Skeletal muscle cell (primary cell): ENCODE measurements around the gene MRPL42.
A peak's percentile ranks its signal among the peaks of the same experiment; 100 is the strongest.

Source experiments
- DNase-seq: peaks from one replicate; pipeline ENCODE4 v3.0.0-alpha.2; 2010; ENCODE audit warnings: low read depth
- H3K4me3 ChIP-seq: 2 replicates; pipeline ENCODE4 v1.5.1; 2011; ENCODE audit warnings: low read depth, mild to moderate bottlenecking, control low read depth, low read length, moderate library complexity

MRPL42 gene

GRCh38 chr12:93442411-93443340 is 24.6 kb upstream of the MRPL42 start:
- DNase-seq = no peak
- H3K4me3 ChIP-seq = peak overlapping the region; percentile 85

- no peak for DNase-seq
- H3K4me3 ChIP-seq = no peak overlapping the region
Measured at GRCh38 chr12:93443576-93443975, 23.7 kb upstream of the MRPL42 start.

- no peak overlapping the region for H3K4me3 ChIP-seq
- no peak for DNase-seq
Measured at GRCh38 chr12:93447555-93448290, 19.6 kb upstream of the MRPL42 start.

- DNase-seq = no peak
- no peak overlapping the region for H3K4me3 ChIP-seq
Measured at GRCh38 chr12:93448796-93449195, 18.5 kb upstream of the MRPL42 start.

- H3K4me3 ChIP-seq = no peak overlapping the region
- no peak for DNase-seq
Measured at GRCh38 chr12:93449277-93449676, 18.0 kb upstream of the MRPL42 start.

- DNase-seq = no peak
- H3K4me3 ChIP-seq = no peak overlapping the region
Measured at GRCh38 chr12:93451423-93452158, 15.7 kb upstream of the MRPL42 start.

- no peak for DNase-seq
- H3K4me3 ChIP-seq = no peak overlapping the region
Measured at GRCh38 chr12:93453633-93454032, 13.7 kb upstream of the MRPL42 start.

GRCh38 chr12:93456077-93456476 is 11.2 kb upstream of the MRPL42 start:
- no peak overlapping the region for H3K4me3 ChIP-seq
- no peak for DNase-seq

- DNase-seq = no peak
- no peak overlapping the region for H3K4me3 ChIP-seq
Measured at GRCh38 chr12:93459097-93459496, 8.2 kb upstream of the MRPL42 start.

- H3K4me3 ChIP-seq = no peak overlapping the region
- DNase-seq = no peak
Measured at GRCh38 chr12:93460003-93460402, 7.3 kb upstream of the MRPL42 start.

GRCh38 chr12:93460902-93461301 is 6.4 kb upstream of the MRPL42 start:
- no peak for DNase-seq
- no peak overlapping the region for H3K4me3 ChIP-seq

- H3K4me3 ChIP-seq = no peak overlapping the region
- DNase-seq = no peak
Measured at GRCh38 chr12:93461503-93461902, 5.8 kb upstream of the MRPL42 start.

- DNase-seq = no peak
Measured at GRCh38 chr12:93465841-93466240, 1.5 kb upstream of the MRPL42 start.

GRCh38 chr12:93466625-93467350 is 526 bp upstream of the MRPL42 start:
- DNase-seq = no peak

More at GRCh38 chr12:93465841-93466240, 1.5 kb upstream of the MRPL42 start:
- H3K4me3 ChIP-seq = no peak overlapping the region

GRCh38 chr12:93468008-93468371 is 676 bp downstream of the MRPL42 start:
- no peak for DNase-seq
- peak overlapping the region; percentile 95 for H3K4me3 ChIP-seq

More at GRCh38 chr12:93466625-93467350, 526 bp upstream of the MRPL42 start:
- no peak overlapping the region for H3K4me3 ChIP-seq

- no peak overlapping the region for H3K4me3 ChIP-seq
- no peak for DNase-seq
Measured at GRCh38 chr12:93469386-93469785, 2.1 kb downstream of the MRPL42 start.

GRCh38 chr12:93476555-93476954 is 9.2 kb downstream of the MRPL42 start:
- H3K4me3 ChIP-seq = no peak overlapping the region

GRCh38 chr12:93482721-93483120 is 15.4 kb downstream of the MRPL42 start:
- H3K4me3 ChIP-seq = no peak overlapping the region
- DNase-seq = no peak

More at GRCh38 chr12:93476555-93476954, 9.2 kb downstream of the MRPL42 start:
- DNase-seq = no peak

- H3K4me3 ChIP-seq = no peak overlapping the region
- DNase-seq = no peak
Measured at GRCh38 chr12:93483151-93483807, 16.0 kb downstream of the MRPL42 start.
